ENCODE measurements around the gene DENND4A.
A peak's percentile ranks its signal among the peaks of the same experiment; 100 is the strongest.

Gene DENND4A

GRCh38 chr15:65792138-65792987 is at the start of gene DENND4A:
Gene DENND4A (minus strand): TSS chr15:65792293. CDS start chr15:65756450, 35,843 bp downstream.
- peak; percentile 94 to 98 for DNase-seq (ENCODE audit: low read depth in 1 of 2, low spot score in 1 of 2)

- no peak for DNase-seq (ENCODE audit: low read depth in 1 of 2, low spot score in 1 of 2)
Measured at GRCh38 chr15:65841121-65841930, 49.2 kb upstream of the DENND4A start.

- DNase-seq (ENCODE audit: low read depth in 1 of 2, low spot score in 1 of 2) = no peak
Measured at GRCh38 chr15:65839985-65840384, 47.9 kb upstream of the DENND4A start.

- DNase-seq (ENCODE audit: low read depth in 1 of 2, low spot score in 1 of 2) = no peak
Measured at GRCh38 chr15:65839354-65839901, 47.3 kb upstream of the DENND4A start.

- no peak for DNase-seq (ENCODE audit: low read depth in 1 of 2, low spot score in 1 of 2)
Measured at GRCh38 chr15:65837301-65838294, 45.5 kb upstream of the DENND4A start.

- DNase-seq (ENCODE audit: low read depth in 1 of 2, low spot score in 1 of 2) = no peak
Measured at GRCh38 chr15:65836665-65837064, 44.6 kb upstream of the DENND4A start.

- DNase-seq (ENCODE audit: low read depth in 1 of 2, low spot score in 1 of 2) = no peak
Measured at GRCh38 chr15:65835447-65835846, 43.4 kb upstream of the DENND4A start.

GRCh38 chr15:65834603-65835282 is 42.6 kb upstream of the DENND4A start:
- DNase-seq (ENCODE audit: low read depth in 1 of 2, low spot score in 1 of 2) = no peak

GRCh38 chr15:65833501-65834205 is 41.6 kb upstream of the DENND4A start:
- DNase-seq (ENCODE audit: low read depth in 1 of 2, low spot score in 1 of 2) = peak in 1 of 2 donors; percentile 8

- peak; percentile 9 to 28 for DNase-seq (ENCODE audit: low read depth in 1 of 2, low spot score in 1 of 2)
Measured at GRCh38 chr15:65832549-65833364, 40.7 kb upstream of the DENND4A start.

- no peak for DNase-seq (ENCODE audit: low read depth in 1 of 2, low spot score in 1 of 2)
Measured at GRCh38 chr15:65829130-65829764, 37.2 kb upstream of the DENND4A start.

- no peak for DNase-seq (ENCODE audit: low read depth in 1 of 2, low spot score in 1 of 2)
Measured at GRCh38 chr15:65828585-65828984, 36.5 kb upstream of the DENND4A start.

- DNase-seq (ENCODE audit: low read depth in 1 of 2, low spot score in 1 of 2) = no peak
Measured at GRCh38 chr15:65827065-65827464, 35.0 kb upstream of the DENND4A start.

- no peak for DNase-seq (ENCODE audit: low read depth in 1 of 2, low spot score in 1 of 2)
Measured at GRCh38 chr15:65824941-65825544, 33.0 kb upstream of the DENND4A start.

GRCh38 chr15:65824031-65824743 is 32.1 kb upstream of the DENND4A start:
- no peak for DNase-seq (ENCODE audit: low read depth in 1 of 2, low spot score in 1 of 2)

- DNase-seq (ENCODE audit: low read depth in 1 of 2, low spot score in 1 of 2) = no peak
Measured at GRCh38 chr15:65822316-65822715, 30.2 kb upstream of the DENND4A start.

GRCh38 chr15:65821070-65821469 is 29.0 kb upstream of the DENND4A start:
- no peak for DNase-seq (ENCODE audit: low read depth in 1 of 2, low spot score in 1 of 2)

Data from activated T-helper 1 cell treated with anti-CD3 and anti-CD28 coated beads, Interleukin-2, amount 50 U/mL, for 16 hours (primary cell).